Stimulated activated naive B cell treated with anti-CD40 and anti-IgM and Interleukin-4, amounts not matched to agents 10 μg/mL and 1 μg/mL and 100 μg/mL, for 72 hours (primary cell): Measurements from ENCODE around the gene GOLPH3.

ENCODE experiments used
- ATAC-seq, 2 donors: fragments of 150-1000 bp; cut with Tn5 transposase; replicated peaks; 2 replicates each; pipeline ENCODE4 v1.10.0; 2021; ENCODE audit warnings: moderate library complexity in 1 of 2
- DNase-seq: peaks from one replicate; pipeline ENCODE4 v3.0.0; 2021
- H3K27ac Mint-ChIP-seq: one replicate; pipeline ENCODE4 v1.8.0; 2022; ENCODE audit warnings: mild to moderate bottlenecking, mixed read lengths
- H3K27me3 Mint-ChIP-seq, 2 donors: one replicate each; pipeline ENCODE4 v1.8.0; 2022; ENCODE audit warnings: mixed read lengths in 2 of 2
- H3K36me3 Mint-ChIP-seq, 2 donors: one replicate each; pipeline ENCODE4 v1.8.0; 2022; ENCODE audit warnings: mixed read lengths in 2 of 2, mild to moderate bottlenecking in 1 of 2
- H3K4me1 Mint-ChIP-seq, 2 donors: one replicate each; pipeline ENCODE4 v1.8.0; 2022; ENCODE audit warnings: mixed read lengths in 2 of 2, mild to moderate bottlenecking in 1 of 2
- H3K4me3 Mint-ChIP-seq, 2 donors: one replicate each; pipeline ENCODE4 v1.8.0; 2022; ENCODE audit warnings: mild to moderate bottlenecking in 2 of 2, mixed read lengths in 2 of 2, moderate library complexity in 1 of 2
- H3K9me3 Mint-ChIP-seq, 2 donors: one replicate each; pipeline ENCODE4 v1.8.0; 2022; ENCODE audit warnings: mixed read lengths in 2 of 2, mild to moderate bottlenecking in 1 of 2

The GOLPH3 gene

GRCh38 chr5:32158679-32158975, 15.5 kb downstream of the GOLPH3 start:
- Mint-ChIP-seq H3K27me3 (no peaks in the 10 kb centered on the region), H3K36me3 (peaks cover 9 to 16% of the 10 kb centered on the region in 2 donors), H3K27ac (no peak overlapping the region), H3K4me3 (no peak overlapping the region), H3K4me1 (peaks cover 8 to 40% of the 10 kb centered on the region in 2 donors), H3K9me3 (no peaks in the 10 kb centered on the region)
- no peak for DNase-seq
- ATAC-seq = no peak

- no peak overlapping the region for H3K27ac Mint-ChIP-seq
- H3K4me1 Mint-ChIP-seq = peaks cover 11 to 47% of the 10 kb centered on the region in 2 donors
- no peaks in the 10 kb centered on the region for H3K27me3 Mint-ChIP-seq
Measured at GRCh38 chr5:32157078-32157477, 17.0 kb downstream of the GOLPH3 start.

GRCh38 chr5:32156635-32157034, 17.5 kb downstream of the GOLPH3 start:
- H3K27ac Mint-ChIP-seq = no peak overlapping the region
- no peaks in the 10 kb centered on the region for H3K9me3 Mint-ChIP-seq
- DNase-seq (no peak), ATAC-seq (no peak)
- peaks cover 10 to 23% of the 10 kb centered on the region in 2 donors for H3K36me3 Mint-ChIP-seq
- peaks cover 13 to 50% of the 10 kb centered on the region in 2 donors for H3K4me1 Mint-ChIP-seq
- H3K27me3 Mint-ChIP-seq = no peaks in the 10 kb centered on the region
- H3K4me3 Mint-ChIP-seq = no peak overlapping the region

More at GRCh38 chr5:32157078-32157477, 17.0 kb downstream of the GOLPH3 start:
- no peak for DNase-seq
- peaks cover 9 to 20% of the 10 kb centered on the region in 2 donors for H3K36me3 Mint-ChIP-seq
- H3K9me3 Mint-ChIP-seq = no peaks in the 10 kb centered on the region
- no peak overlapping the region for H3K4me3 Mint-ChIP-seq
- no peak for ATAC-seq

- no peak for ATAC-seq
- Mint-ChIP-seq H3K4me1 (peaks cover 12 to 37% of the 10 kb centered on the region in 2 donors), H3K9me3 (no peaks in the 10 kb centered on the region), H3K27me3 (no peaks in the 10 kb centered on the region), H3K36me3 (peaks cover 4 to 17% of the 10 kb centered on the region in 2 donors), H3K4me3 (no peak overlapping the region), H3K27ac (no peak overlapping the region)
- DNase-seq = no peak
Measured at GRCh38 chr5:32155211-32155610, 18.9 kb downstream of the GOLPH3 start.

GRCh38 chr5:32153723-32154122, 20.4 kb downstream of the GOLPH3 start:
- Mint-ChIP-seq H3K36me3 (peaks cover 7 to 23% of the 10 kb centered on the region in 2 donors), H3K9me3 (peaks cover 0 to 4% of the 10 kb centered on the region in 2 donors), H3K27ac (no peak overlapping the region), H3K4me3 (no peak overlapping the region), H3K4me1 (peaks cover 15 to 44% of the 10 kb centered on the region in 2 donors), H3K27me3 (no peaks in the 10 kb centered on the region)
- no peak for ATAC-seq
- DNase-seq = no peak

- H3K4me1 Mint-ChIP-seq = peaks cover 19 to 44% of the 10 kb centered on the region in 2 donors
- no peak for ATAC-seq
- peaks cover 7 to 20% of the 10 kb centered on the region in 2 donors for H3K36me3 Mint-ChIP-seq
- DNase-seq = no peak
- peaks cover 0 to 4% of the 10 kb centered on the region in 2 donors for H3K9me3 Mint-ChIP-seq
- no peaks in the 10 kb centered on the region for H3K27me3 Mint-ChIP-seq
- H3K4me3 Mint-ChIP-seq = no peak overlapping the region
- H3K27ac Mint-ChIP-seq = no peak overlapping the region
Measured at GRCh38 chr5:32151198-32151597, 22.9 kb downstream of the GOLPH3 start.

- Mint-ChIP-seq H3K9me3 (peaks cover 0 to 4% of the 10 kb centered on the region in 2 donors), H3K27ac (no peak overlapping the region), H3K36me3 (peaks cover 7 to 18% of the 10 kb centered on the region in 2 donors), H3K4me1 (peaks cover 22 to 43% of the 10 kb centered on the region in 2 donors), H3K27me3 (no peaks in the 10 kb centered on the region), H3K4me3 (no peak overlapping the region)
- ATAC-seq = no peak
- no peak for DNase-seq
Measured at GRCh38 chr5:32150366-32150765, 23.8 kb downstream of the GOLPH3 start.

GRCh38 chr5:32147959-32148358, 26.2 kb downstream of the GOLPH3 start:
- Mint-ChIP-seq H3K9me3 (peaks cover 0 to 4% of the 10 kb centered on the region in 2 donors), H3K4me1 (peaks cover 20 to 25% of the 10 kb centered on the region in 2 donors), H3K4me3 (no peak overlapping the region), H3K36me3 (peaks cover 5 to 19% of the 10 kb centered on the region in 2 donors), H3K27me3 (no peaks in the 10 kb centered on the region), H3K27ac (no peak overlapping the region)
- DNase-seq (no peak), ATAC-seq (no peak)

GRCh38 chr5:32147236-32147635, 26.9 kb downstream of the GOLPH3 start:
- Mint-ChIP-seq H3K4me3 (no peak overlapping the region), H3K36me3 (peaks cover 8 to 19% of the 10 kb centered on the region in 2 donors), H3K27me3 (no peaks in the 10 kb centered on the region), H3K9me3 (peaks cover 0 to 4% of the 10 kb centered on the region in 2 donors), H3K27ac (peak overlapping the region; percentile 79), H3K4me1 (peaks cover 20 to 24% of the 10 kb centered on the region in 2 donors)
- ATAC-seq = no peak
- DNase-seq = no peak

GRCh38 chr5:32145378-32145777, 28.7 kb downstream of the GOLPH3 start:
- Mint-ChIP-seq H3K36me3 (peaks cover 11 to 27% of the 10 kb centered on the region in 2 donors), H3K4me1 (peaks cover 18% of the 10 kb centered on the region in 2 donors), H3K9me3 (peaks cover 0 to 4% of the 10 kb centered on the region in 2 donors), H3K27ac (no peak overlapping the region), H3K27me3 (no peaks in the 10 kb centered on the region), H3K4me3 (no peak overlapping the region)
- DNase-seq (no peak), ATAC-seq (no peak)

GRCh38 chr5:32144378-32145207, 29.5 kb downstream of the GOLPH3 start:
- Mint-ChIP-seq H3K27ac (no peak overlapping the region), H3K9me3 (peaks cover 0 to 4% of the 10 kb centered on the region in 2 donors), H3K36me3 (peaks cover 14 to 31% of the 10 kb centered on the region in 2 donors), H3K4me3 (no peak overlapping the region), H3K4me1 (peaks cover 18% of the 10 kb centered on the region in 2 donors), H3K27me3 (no peaks in the 10 kb centered on the region)
- ATAC-seq (no peak), DNase-seq (no peak)

- Mint-ChIP-seq H3K27me3 (no peaks in the 10 kb centered on the region), H3K4me3 (no peak overlapping the region), H3K27ac (no peak overlapping the region), H3K4me1 (peaks cover 12 to 14% of the 10 kb centered on the region in 2 donors), H3K36me3 (peaks cover 14 to 30% of the 10 kb centered on the region in 2 donors), H3K9me3 (peaks cover 0 to under 1% of the 10 kb centered on the region in 2 donors)
- ATAC-seq (no peak), DNase-seq (no peak)
Measured at GRCh38 chr5:32143617-32144377, 30.3 kb downstream of the GOLPH3 start.

GRCh38 chr5:32138839-32139493, 35.2 kb downstream of the GOLPH3 start:
- Mint-ChIP-seq H3K27ac (no peak overlapping the region), H3K9me3 (no peaks in the 10 kb centered on the region), H3K36me3 (peaks cover 24 to 31% of the 10 kb centered on the region in 2 donors), H3K27me3 (no peaks in the 10 kb centered on the region), H3K4me1 (peaks cover 4% of the 10 kb centered on the region in 2 donors), H3K4me3 (no peak overlapping the region)
- no peak for DNase-seq
- ATAC-seq = no peak

GRCh38 chr5:32136342-32136741, 37.8 kb downstream of the GOLPH3 start:
- Mint-ChIP-seq H3K27ac (no peak overlapping the region), H3K36me3 (peaks cover 25 to 34% of the 10 kb centered on the region in 2 donors), H3K9me3 (no peaks in the 10 kb centered on the region), H3K4me3 (no peak overlapping the region), H3K4me1 (peaks cover 4 to 8% of the 10 kb centered on the region in 2 donors), H3K27me3 (no peaks in the 10 kb centered on the region)
- ATAC-seq = no peak
- DNase-seq = no peak
